B cell (primary cell): ENCODE results near the gene SEPSECS. TPM values are rescaled to one million over a fixed set of nuclear protein-coding genes. Genes with fewer than 3 reads are reported as not detected.

Experiments
- ATAC-seq: fragments of 200-7000 bp; cut with Tn5 transposase; one replicate; pipeline ENCODE4 v1.10.0; 2021; ENCODE audit warnings: low read depth, mild to moderate bottlenecking, moderate number of reproducible peaks, moderate library complexity
- CTCF ChIA-PET: fragments of 350-600 bp; sonication (Branson Sonifier 250); formaldehyde crosslinking; loops from one replicate; lab custom pipeline; 2021; ENCODE audit warnings: antibody characterized with exemption, inconsistent platforms; lab: Charles Lee
- POLR2A ChIA-PET: fragments of 350-600 bp; sonication (Branson Sonifier 250); formaldehyde crosslinking; loops from one replicate; lab custom pipeline; 2021; ENCODE audit warnings: antibody characterized with exemption; lab: Charles Lee
- DNase-seq: peaks from one replicate; pipeline ENCODE4 v3.0.0; 2013
- H2AFZ ChIP-seq: 2 replicates; pipeline ENCODE4 v1.6.1; 2012; ENCODE audit warnings: mild to moderate bottlenecking, low read depth, low read length; ENCODE audit not compliant: insufficient read depth, poor library complexity, severe bottlenecking
- H3K27ac ChIP-seq, 2 donors: 1 replicate in 1 of 2; 2 replicates in 1 of 2; pipeline ENCODE4 v1.5.1; 2012 to 2013; ENCODE audit warnings: low read length in 2 of 2, mild to moderate bottlenecking in 2 of 2, moderate library complexity in 1 of 2
- H3K27me3 ChIP-seq, 4 experiments: fragments of 200-600 bp in 1 of 4; sonication (generic) in 1 of 4; replicated peaks in 1 of 4; 1 replicate in 2 of 4; 2 replicates in 2 of 4; pipeline versions ENCODE4 v1.6.1 to v1.7.0; 2013 to 2016; ENCODE audit warnings: low read length in 3 of 4, mild to moderate bottlenecking in 2 of 4, mixed read lengths in 1 of 4, moderate library complexity in 1 of 4; ENCODE audit not compliant: insufficient read depth in 4 of 4, control insufficient read depth in 3 of 4; ENCODE audit errors: control extremely low read depth in 1 of 4
- H3K36me3 ChIP-seq, 2 experiments: replicated peaks in 1 of 2; 1 replicate in 1 of 2; 2 replicates in 1 of 2; pipeline versions ENCODE4 v1.6.1 to v1.7.1; 2013; ENCODE audit warnings: low read length in 1 of 2; ENCODE audit not compliant: insufficient read depth in 2 of 2, control insufficient read depth in 1 of 2; ENCODE audit errors: control extremely low read depth in 1 of 2, extremely low read depth in 1 of 2
- H3K4me1 ChIP-seq, 2 donors: fragments of 200-600 bp in 1 of 2; sonication (generic) in 1 of 2; 1 replicate in 1 of 2; 2 replicates in 1 of 2; pipeline versions ENCODE4 v1.5.1 to v1.6.1; 2013 to 2017; ENCODE audit warnings: low read length in 2 of 2; ENCODE audit not compliant: control insufficient read depth in 2 of 2, insufficient read depth in 2 of 2
- H3K4me2 ChIP-seq: replicated peaks from 2 replicates; pipeline ENCODE3; 2012; ENCODE audit warnings: mild to moderate bottlenecking, low read depth, low read length; ENCODE audit not compliant: poor library complexity, severe bottlenecking
- H3K4me3 ChIP-seq, 5 experiments: fragments of 200-600 bp in 1 of 5; sonication (generic) in 1 of 5; 1 replicate in 3 of 5; 2 replicates in 2 of 5; pipeline versions ENCODE4 v1.5.1 to v1.7.0; 2011 to 2016; ENCODE audit warnings: low read length in 4 of 5, mild to moderate bottlenecking in 4 of 5, low read depth in 2 of 5, control low read depth in 1 of 5, moderate library complexity in 1 of 5; ENCODE audit not compliant: insufficient read depth in 1 of 5; ENCODE audit errors: control extremely low read depth in 1 of 5, extremely low read depth in 1 of 5
- H3K79me2 ChIP-seq: fragments of 200-600 bp; sonication (generic); one replicate; pipeline ENCODE4 v1.6.0; 2016; ENCODE audit warnings: low read length; ENCODE audit not compliant: control insufficient read depth, insufficient read depth
- H3K9ac ChIP-seq: fragments of 200-600 bp; sonication (generic); 2 replicates; pipeline ENCODE4 v1.6.1; 2017; ENCODE audit warnings: mild to moderate bottlenecking, low read length, moderate library complexity
- H3K9me3 ChIP-seq, 3 donors: one replicate each; pipeline versions ENCODE4 v1.6.1 to v1.7.1; 2013; ENCODE audit warnings: low read length in 2 of 3; ENCODE audit not compliant: control insufficient read depth in 2 of 3, insufficient read depth in 1 of 3; ENCODE audit errors: control extremely low read depth in 1 of 3
- H4K20me1 ChIP-seq: 2 replicates; pipeline ENCODE4 v1.6.0; 2012; ENCODE audit warnings: mild to moderate bottlenecking, low read length; ENCODE audit not compliant: insufficient read depth, control insufficient read depth, poor library complexity, severe bottlenecking
- H3K27ac Mint-ChIP-seq: one replicate; pipeline ENCODE4 v1.8.0; 2021; ENCODE audit warnings: mixed read lengths
- H3K27me3 Mint-ChIP-seq: one replicate; pipeline ENCODE4 v1.8.0; 2021; ENCODE audit warnings: mixed read lengths
- H3K4me1 Mint-ChIP-seq: one replicate; pipeline ENCODE4 v1.8.0; 2021; ENCODE audit warnings: mixed read lengths
- H3K4me3 Mint-ChIP-seq: one replicate; pipeline ENCODE4 v1.8.0; 2021; ENCODE audit warnings: mixed read lengths
- H3K9me3 Mint-ChIP-seq: one replicate; pipeline ENCODE4 v1.8.0; 2022; ENCODE audit warnings: mixed read lengths; ENCODE audit not compliant: insufficient read depth
- CTCF ChIP-seq: fragments of 200-600 bp; IDR thresholded peaks from one replicate; pipeline ENCODE4 v1.8.0; 2022; ENCODE audit warnings: antibody characterized with exemption, mild to moderate bottlenecking
- EZH2 ChIP-seq: IDR thresholded peaks from 2 replicates; pipeline ENCODE4 v1.6.1; 2012; ENCODE audit warnings: borderline replicate concordance, low read depth, mild to moderate bottlenecking, moderate library complexity, low read length; ENCODE audit not compliant: insufficient read depth, poor library complexity, severe bottlenecking
- WGBS: methylation state at CpG from one replicate; pipeline ENCODE4 v1.1.5; 2013; ENCODE audit warnings: missing lambda C conversion rate; ENCODE audit not compliant: insufficient coverage; 5-methylcytosine and 5-hydroxymethylcytosine counted together
- intact Hi-C: fragments of 100-400 bp; cut with micrococcal nuclease; formaldehyde crosslinking; loops from one replicate; pipeline ENCODE4 v1.10.0; 2022
- polyA plus RNA-seq: library from polyadenylated mRNA; depleted of rRNA; stranded (reverse); fragments of >200 nt; gene quantifications from 2 replicates; pipeline ENCODE4 v1.2.3, GENCODE V29; 2012
- total RNA-seq, 2 donors: library from RNA; stranded (reverse); fragments of 120-200 nt in 1 of 2; gene quantifications; 1 replicate in 1 of 2; 2 replicates in 1 of 2; pipeline versions ENCODE4 v1.2.3 to v1.2.4, GENCODE V29; 2013 to 2022

Gene SEPSECS
- total and polyA plus RNA-seq, 2 donors (not counting 1 experiment from before 2014, with no cell fraction given), result 6.2 to 17.0 TPM

GRCh38 chr4:25146076-25146475 is 14.2 kb downstream of the SEPSECS start:
- H4K20me1 ChIP-seq, result no peaks in the 10 kb centered on the region
- no peak for TF ChIP-seq EZH2
- no peak for TF ChIP-seq CTCF
- Mint-ChIP-seq H3K4me1 (peaks cover 3% of the 10 kb centered on the region), H3K27ac (no peak overlapping the region), H3K4me3 (no peak overlapping the region), H3K9me3 (no peaks in the 10 kb centered on the region), H3K27me3 (no peaks in the 10 kb centered on the region)
- H3K4me2 ChIP-seq, result no peak overlapping the region
- intact Hi-C loops, result no loop called here
- ChIA-PET CTCF (interaction anchor here (1.8 kb wide), 1 partner anchor 10 kb away, joined by 5 read pairs; no protein-coding TSS in a partner anchor), POLR2A (no interaction called here)
- WGBS, result 71% methylated on average over 1 of the region's 1 CpG
- no peak overlapping the region for H3K9ac ChIP-seq
- H3K27me3 ChIP-seq, result no peaks in the 10 kb centered on the region
- no peak overlapping the region for H3K27ac ChIP-seq
- no peaks in the 10 kb centered on the region for H3K4me1 ChIP-seq
- no peak for ATAC-seq
- H3K79me2 ChIP-seq, result no peaks in the 10 kb centered on the region
- no peak overlapping the region for H3K4me3 ChIP-seq
- peaks cover 0 to 9% of the 10 kb centered on the region in 2 experiments for H3K36me3 ChIP-seq
- H2AFZ ChIP-seq, result no peak overlapping the region
- no peak for DNase-seq
- no peaks in the 10 kb centered on the region for H3K9me3 ChIP-seq

- ATAC-seq (no peak), DNase-seq (peak; percentile 15)
- no CpG with 5 or more reads among the region's 1 CpG for WGBS
- TF ChIP-seq CTCF (peak; percentile 65), EZH2 (no peak)
- no peaks in the 10 kb centered on the region for H3K27me3 ChIP-seq
- H3K79me2 ChIP-seq, result no peaks in the 10 kb centered on the region
- H3K9me3 Mint-ChIP-seq, result no peaks in the 10 kb centered on the region
- no peak overlapping the region for H3K27ac ChIP-seq
- H3K4me3 Mint-ChIP-seq, result no peak overlapping the region
- peaks cover 3% of the 10 kb centered on the region for H3K4me1 Mint-ChIP-seq
- POLR2A ChIA-PET, result no interaction called here
- H3K27ac Mint-ChIP-seq, result no peak overlapping the region
- no peak overlapping the region for H3K4me3 ChIP-seq
- no peak overlapping the region for H2AFZ ChIP-seq
- peaks cover 0 to 10% of the 10 kb centered on the region in 2 experiments for H3K36me3 ChIP-seq
- H3K4me1 ChIP-seq, result no peaks in the 10 kb centered on the region
- H3K9me3 ChIP-seq, result no peaks in the 10 kb centered on the region
- no peaks in the 10 kb centered on the region for H4K20me1 ChIP-seq
- H3K27me3 Mint-ChIP-seq, result no peaks in the 10 kb centered on the region
- intact Hi-C loops, result no loop called here
- H3K9ac ChIP-seq, result no peak overlapping the region
- H3K4me2 ChIP-seq, result no peak overlapping the region
- CTCF ChIA-PET, result interaction anchor here (0.7 to 2.1 kb wide), 14 partner anchors 9 to 230 kb away, joined by 3 to 10 read pairs (median 4); partner anchors contain the start of genes SEPSECS and ZCCHC4
Observed at GRCh38 chr4:25144870-25145481, 15.3 kb downstream of the SEPSECS start.
